Osteoblast (primary cell): Measurements from ENCODE around the gene GOLGA1. TPM values are rescaled to one million over a fixed set of nuclear protein-coding genes. Genes with fewer than 3 reads are reported as not detected.

Source experiments
- DNase-seq: peaks from one replicate; pipeline ENCODE4 v3.0.0; 2011; ENCODE audit warnings: low spot score, mixed read lengths; ENCODE audit not compliant: insufficient read length; ENCODE audit errors: missing footprints
- H2AFZ ChIP-seq: 2 replicates; pipeline ENCODE4 v1.6.0; 2011; ENCODE audit warnings: mild to moderate bottlenecking, low read length
- H3K27ac ChIP-seq: 2 replicates; pipeline ENCODE4 v1.5.1; 2011; ENCODE audit warnings: mild to moderate bottlenecking, low read depth, low read length, moderate library complexity
- H3K27me3 ChIP-seq: 2 replicates; pipeline ENCODE4 v1.6.0; 2012; ENCODE audit warnings: mild to moderate bottlenecking, control low read depth, inconsistent platforms, low read length, moderate library complexity; ENCODE audit not compliant: insufficient read depth
- H3K36me3 ChIP-seq: 2 replicates; pipeline ENCODE4 v1.5.1; 2011; ENCODE audit warnings: mild to moderate bottlenecking, low read length, control low read depth, moderate library complexity; ENCODE audit not compliant: insufficient read depth
- H3K4me1 ChIP-seq: 2 replicates; pipeline ENCODE4 v1.5.1; 2011; ENCODE audit warnings: mild to moderate bottlenecking, low read length, control low read depth, moderate library complexity; ENCODE audit not compliant: insufficient read depth
- H3K4me2 ChIP-seq: 2 replicates; pipeline ENCODE4 v1.6.0; 2011; ENCODE audit warnings: mild to moderate bottlenecking, low read length; ENCODE audit not compliant: insufficient read depth
- H3K4me3 ChIP-seq: fragments of 200-600 bp; sonication (generic); 3 replicates; pipeline ENCODE4 v1.5.1; 2012; ENCODE audit warnings: mild to moderate bottlenecking, low read length, inconsistent platforms; ENCODE audit not compliant: insufficient read depth
- H3K79me2 ChIP-seq: 2 replicates; pipeline ENCODE4 v1.6.0; 2012; ENCODE audit warnings: mild to moderate bottlenecking, low read length, control low read depth, inconsistent platforms; ENCODE audit not compliant: insufficient read depth
- H3K9me3 ChIP-seq: 2 replicates; pipeline ENCODE4 v1.5.1; 2011; ENCODE audit warnings: low read depth, low read length, control low read depth
- H4K20me1 ChIP-seq: 2 replicates; pipeline ENCODE4 v1.6.0; 2012; ENCODE audit warnings: mild to moderate bottlenecking, low read length, control low read depth; ENCODE audit not compliant: insufficient read depth
- total RNA-seq: library from RNA; depleted of rRNA; stranded (reverse); fragments of >200 nt; gene quantifications from 2 replicates; pipeline ENCODE4 v1.2.3, GENCODE V29; 2012
- TF ChIP-seq, protein P1 (sequence below): IDR thresholded peaks from 2 replicates; pipeline ENCODE4 v1.5.1; 2011; ENCODE audit warnings: mild to moderate bottlenecking, low read depth, low read length, moderate library complexity; ENCODE audit errors: extremely low read depth

GOLGA1 gene
- total RNA-seq, 1 donor, result 13.4 TPM

DNA sequence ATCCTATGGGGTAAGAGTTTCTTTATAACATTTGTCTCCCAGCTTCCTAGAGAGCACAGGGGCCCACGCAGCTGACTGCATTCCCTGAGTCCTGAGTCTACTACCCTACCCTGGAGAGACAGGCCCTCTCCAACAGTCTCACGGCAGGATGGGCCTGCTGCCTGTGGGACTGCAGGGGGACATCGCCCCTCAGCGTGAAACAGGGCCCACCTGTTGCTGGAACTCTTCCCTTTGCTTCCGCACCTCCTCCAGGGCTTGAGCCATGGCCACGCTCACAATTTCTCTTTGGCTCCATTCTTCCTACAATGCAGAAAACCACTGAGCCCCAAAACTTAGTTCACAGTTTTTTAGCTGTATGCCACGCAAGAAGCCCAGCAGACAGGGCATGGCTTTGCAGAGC is 50.7 kb downstream of the GOLGA1 start:
- H3K27me3 ChIP-seq, result no peaks in the 10 kb centered on the region
- no peaks in the 10 kb centered on the region for H3K4me1 ChIP-seq
- peaks cover 41% of the 10 kb centered on the region for H3K36me3 ChIP-seq
- TF ChIP-seq, protein P1, sequence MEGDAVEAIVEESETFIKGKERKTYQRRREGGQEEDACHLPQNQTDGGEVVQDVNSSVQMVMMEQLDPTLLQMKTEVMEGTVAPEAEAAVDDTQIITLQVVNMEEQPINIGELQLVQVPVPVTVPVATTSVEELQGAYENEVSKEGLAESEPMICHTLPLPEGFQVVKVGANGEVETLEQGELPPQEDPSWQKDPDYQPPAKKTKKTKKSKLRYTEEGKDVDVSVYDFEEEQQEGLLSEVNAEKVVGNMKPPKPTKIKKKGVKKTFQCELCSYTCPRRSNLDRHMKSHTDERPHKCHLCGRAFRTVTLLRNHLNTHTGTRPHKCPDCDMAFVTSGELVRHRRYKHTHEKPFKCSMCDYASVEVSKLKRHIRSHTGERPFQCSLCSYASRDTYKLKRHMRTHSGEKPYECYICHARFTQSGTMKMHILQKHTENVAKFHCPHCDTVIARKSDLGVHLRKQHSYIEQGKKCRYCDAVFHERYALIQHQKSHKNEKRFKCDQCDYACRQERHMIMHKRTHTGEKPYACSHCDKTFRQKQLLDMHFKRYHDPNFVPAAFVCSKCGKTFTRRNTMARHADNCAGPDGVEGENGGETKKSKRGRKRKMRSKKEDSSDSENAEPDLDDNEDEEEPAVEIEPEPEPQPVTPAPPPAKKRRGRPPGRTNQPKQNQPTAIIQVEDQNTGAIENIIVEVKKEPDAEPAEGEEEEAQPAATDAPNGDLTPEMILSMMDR, result no peak
- no peaks in the 10 kb centered on the region for H3K9me3 ChIP-seq
- DNase-seq, result no peak
- H4K20me1 ChIP-seq, result no peaks in the 10 kb centered on the region
- no peak overlapping the region for H3K4me3 ChIP-seq
- no peak overlapping the region for H3K4me2 ChIP-seq
- H3K79me2 ChIP-seq, result no peaks in the 10 kb centered on the region
- H3K27ac ChIP-seq, result no peak overlapping the region
- H2AFZ ChIP-seq, result no peak overlapping the region

DNA sequence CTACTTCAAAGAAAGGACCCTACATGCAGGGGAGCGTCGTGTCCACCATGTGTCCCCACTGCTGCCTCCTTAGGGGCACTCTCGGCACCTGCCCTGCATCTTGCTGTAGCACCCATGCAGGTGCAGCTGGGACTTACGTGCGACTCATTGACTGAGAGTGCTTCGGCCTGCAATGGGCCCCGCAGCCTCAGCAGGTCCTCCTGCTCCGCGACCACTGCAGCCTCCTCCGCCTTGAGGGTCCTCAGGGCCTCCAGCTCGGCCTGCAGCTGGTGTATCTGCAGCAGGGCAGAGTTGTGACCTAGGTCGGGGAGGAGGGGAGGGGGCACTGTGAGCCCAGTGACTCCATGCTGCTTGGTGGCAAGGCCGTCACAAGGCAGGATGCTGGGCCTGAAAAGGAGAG is 51.9 kb downstream of the GOLGA1 start:
- H2AFZ ChIP-seq, result no peak overlapping the region
- H3K4me1 ChIP-seq, result peaks cover 6% of the 10 kb centered on the region
- H3K27ac ChIP-seq, result no peak overlapping the region
- H3K79me2 ChIP-seq, result no peaks in the 10 kb centered on the region
- peaks cover 39% of the 10 kb centered on the region for H3K36me3 ChIP-seq
- peak; percentile 84 for DNase-seq
- no peaks in the 10 kb centered on the region for H3K27me3 ChIP-seq
- H4K20me1 ChIP-seq, result peaks cover 2% of the 10 kb centered on the region
- H3K4me2 ChIP-seq, result no peak overlapping the region
- no peaks in the 10 kb centered on the region for H3K9me3 ChIP-seq
- TF ChIP-seq, protein P1, result no peak
- H3K4me3 ChIP-seq, result no peak overlapping the region

DNA sequence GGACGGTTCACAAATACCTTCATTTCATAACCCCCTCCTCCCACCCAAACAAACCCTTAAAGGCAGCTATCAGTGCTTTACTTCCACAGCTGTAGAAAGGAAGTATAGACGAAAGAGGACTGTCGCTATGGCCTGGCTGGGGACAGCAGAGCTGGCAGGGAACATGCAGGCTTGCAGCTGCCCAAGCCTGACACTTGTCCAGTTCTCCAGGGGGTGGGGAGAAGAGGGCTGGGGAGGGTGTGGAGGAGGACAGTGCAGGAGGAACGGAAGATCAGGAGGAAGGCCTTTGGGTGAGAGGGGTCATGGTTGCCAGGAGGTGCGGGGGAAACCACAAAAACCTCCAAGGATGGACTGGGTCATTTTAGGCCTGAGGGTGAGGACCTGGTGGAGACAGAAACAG is 53.1 kb downstream of the GOLGA1 start:
- Histone ChIP-seq H3K36me3 (peaks cover 29% of the 10 kb centered on the region), H3K4me1 (peaks cover 6% of the 10 kb centered on the region), H3K4me2 (no peak overlapping the region), H4K20me1 (peaks cover 2% of the 10 kb centered on the region), H3K9me3 (no peaks in the 10 kb centered on the region), H3K27ac (no peak overlapping the region), H2AFZ (no peak overlapping the region), H3K27me3 (no peaks in the 10 kb centered on the region), H3K4me3 (no peak overlapping the region), H3K79me2 (no peaks in the 10 kb centered on the region)
- TF ChIP-seq, protein P1, result no peak
- DNase-seq, result no peak

DNA sequence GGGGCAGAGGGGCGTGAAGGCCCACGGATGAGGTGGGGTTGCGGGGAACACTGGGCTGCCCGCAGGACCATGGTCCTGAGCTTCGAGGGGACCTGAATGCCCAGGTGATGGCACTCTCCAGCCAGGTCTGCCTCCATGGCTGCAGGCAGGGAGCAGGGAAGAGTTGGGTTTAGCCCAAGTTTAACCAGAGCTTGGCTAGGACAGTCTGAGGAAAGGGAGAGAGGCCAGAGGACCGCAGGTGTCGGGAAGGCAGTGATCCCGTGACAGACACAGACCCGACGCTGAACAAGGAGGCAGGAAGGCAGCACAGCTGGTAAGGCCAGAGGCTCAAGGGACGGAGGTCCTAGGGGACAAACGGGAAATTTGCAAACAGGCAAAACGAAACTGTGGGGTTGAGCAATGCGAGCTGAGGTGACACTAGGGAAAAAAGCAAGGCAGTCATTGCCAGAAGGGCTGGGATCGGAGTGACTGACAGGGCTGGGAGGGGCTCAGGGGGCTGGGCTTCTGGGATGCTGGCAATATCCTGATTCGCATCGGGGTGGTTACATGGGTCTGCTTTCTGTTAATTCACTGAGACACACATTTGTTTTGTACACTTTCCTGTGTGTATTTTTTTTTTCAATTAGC is 53.9 kb downstream of the GOLGA1 start:
- H3K4me1 ChIP-seq, result peaks cover 6% of the 10 kb centered on the region
- no peak overlapping the region for H2AFZ ChIP-seq
- peaks cover 32% of the 10 kb centered on the region for H3K36me3 ChIP-seq
- H3K27me3 ChIP-seq, result no peaks in the 10 kb centered on the region
- H3K27ac ChIP-seq, result no peak overlapping the region
- H3K9me3 ChIP-seq, result no peaks in the 10 kb centered on the region
- H3K4me2 ChIP-seq, result no peak overlapping the region
- no peak overlapping the region for H3K4me3 ChIP-seq
- peaks cover 9% of the 10 kb centered on the region for H4K20me1 ChIP-seq
- TF ChIP-seq, protein P1, result no peak
- peak; percentile 67 for DNase-seq
- no peaks in the 10 kb centered on the region for H3K79me2 ChIP-seq
